HEK293 (cell line): ENCODE data around the gene RHOBTB3.

Experiments
- CTCF ChIA-PET: fragments of 350-600 bp; formaldehyde crosslinking; extraction: SDS; loops from one replicate; lab custom pipeline; 2021; ENCODE audit warnings: antibody characterized with exemption; lab: Yijun Ruan, JAX
- POLR2A ChIA-PET: fragments of 300-600 bp; formaldehyde crosslinking; extraction: SDS; loops from one replicate; lab custom pipeline; 2020; ENCODE audit warnings: antibody characterized with exemption, inconsistent platforms; lab: Yijun Ruan, JAX
- H3K27ac ChIP-seq: fragments of 200-500 bp; sonication (Bioruptor generic); 2 replicates; pipeline ENCODE4 v1.5.1; 2014; ENCODE audit warnings: low read depth, low read length, control low read depth, inconsistent platforms; ENCODE audit errors: extremely low read depth
- H3K36me3 ChIP-seq, 2 experiments: fragments of 200-500 bp in 1 of 2; sonication (Bioruptor generic) in 1 of 2; 1 replicate in 1 of 2; 2 replicates in 1 of 2; pipeline ENCODE4 v1.5.1; 2014 to 2017; ENCODE audit warnings: inconsistent platforms in 2 of 2, low read length in 2 of 2; ENCODE audit not compliant: control insufficient read depth in 2 of 2, insufficient read depth in 1 of 2
- H3K4me1 ChIP-seq: fragments of 200-500 bp; sonication (Bioruptor generic); 2 replicates; pipeline ENCODE4 v1.5.1; 2014; ENCODE audit warnings: mild to moderate bottlenecking, low read length, inconsistent platforms; ENCODE audit not compliant: control insufficient read depth, insufficient read depth
- H3K4me3 ChIP-seq: 2 replicates; pipeline ENCODE4 v1.5.1; 2011; ENCODE audit warnings: low read depth, mild to moderate bottlenecking, control low read depth, low read length, moderate library complexity
- H3K9me3 ChIP-seq: fragments of 200-500 bp; sonication (Bioruptor generic); 2 replicates; pipeline ENCODE4 v1.5.1; 2014; ENCODE audit warnings: low read depth, low read length, inconsistent platforms; ENCODE audit not compliant: control insufficient read depth, insufficient read depth
- GLIS1 ChIP-seq: fragments of 450-650 bp; formaldehyde crosslinking; IDR thresholded peaks from 2 replicates; pipeline ENCODE4 v1.5.1; 2016; ENCODE audit warnings: missing biosample characterization, missing genetic modification characterization
- HIC1 ChIP-seq: fragments of 450-650 bp; formaldehyde crosslinking; IDR thresholded peaks from 2 replicates; pipeline ENCODE4 v1.5.1; 2016; ENCODE audit warnings: missing biosample characterization, missing genetic modification characterization
- KLF16 ChIP-seq: fragments of 450-650 bp; formaldehyde crosslinking; IDR thresholded peaks from 2 replicates; pipeline ENCODE4 v1.5.1; 2017; ENCODE audit warnings: missing biosample characterization, missing genetic modification characterization
- REPIN1 ChIP-seq: fragments of 450-650 bp; formaldehyde crosslinking; IDR thresholded peaks from 2 replicates; pipeline ENCODE4 v1.5.1; 2017; ENCODE audit warnings: missing biosample characterization, missing genetic modification characterization, low read depth
- SP7 ChIP-seq: fragments of 450-650 bp; formaldehyde crosslinking; IDR thresholded peaks from 2 replicates; pipeline ENCODE4 v1.5.1; 2016; ENCODE audit warnings: missing biosample characterization, missing genetic modification characterization
- WT1 ChIP-seq: fragments of 450-650 bp; formaldehyde crosslinking; IDR thresholded peaks from 2 replicates; pipeline ENCODE4 v1.5.1; 2016; ENCODE audit warnings: missing biosample characterization, missing genetic modification characterization
- ZBTB21 ChIP-seq: fragments of 450-650 bp; formaldehyde crosslinking; IDR thresholded peaks from 2 replicates; pipeline ENCODE4 v1.5.1; 2017; ENCODE audit warnings: missing biosample characterization, missing genetic modification characterization
- ZFP3 ChIP-seq: fragments of 450-650 bp; formaldehyde crosslinking; IDR thresholded peaks from 2 replicates; pipeline ENCODE4 v1.5.1; 2016; ENCODE audit warnings: low read depth, missing biosample characterization, missing genetic modification characterization
- ZNF112 ChIP-seq: fragments of 450-650 bp; formaldehyde crosslinking; IDR thresholded peaks from 2 replicates; pipeline ENCODE4 v1.5.0; 2017; ENCODE audit warnings: missing biosample characterization, missing genetic modification characterization
- ZNF221 ChIP-seq: fragments of 450-650 bp; formaldehyde crosslinking; IDR thresholded peaks from 2 replicates; pipeline ENCODE4 v1.5.1; 2017; ENCODE audit warnings: missing biosample characterization, missing genetic modification characterization, borderline replicate concordance
- ZNF223 ChIP-seq: fragments of 450-650 bp; formaldehyde crosslinking; IDR thresholded peaks from 2 replicates; pipeline ENCODE4 v1.5.1; 2016; ENCODE audit warnings: missing biosample characterization, missing genetic modification characterization
- ZNF280C ChIP-seq: fragments of 450-650 bp; formaldehyde crosslinking; IDR thresholded peaks from 2 replicates; pipeline ENCODE4 v1.5.1; 2016; ENCODE audit warnings: missing biosample characterization, missing genetic modification characterization
- ZNF292 ChIP-seq: fragments of 450-650 bp; formaldehyde crosslinking; IDR thresholded peaks from 2 replicates; pipeline ENCODE4 v1.5.1; 2016; ENCODE audit warnings: low read depth, missing biosample characterization, missing genetic modification characterization, borderline replicate concordance
- ZNF548 ChIP-seq: fragments of 450-650 bp; formaldehyde crosslinking; IDR thresholded peaks from 2 replicates; pipeline ENCODE4 v1.5.1; 2016; ENCODE audit warnings: missing biosample characterization, missing genetic modification characterization
- ZNF639 ChIP-seq: fragments of 450-650 bp; formaldehyde crosslinking; IDR thresholded peaks from 2 replicates; pipeline ENCODE4 v1.5.1; 2016; ENCODE audit warnings: missing biosample characterization, missing genetic modification characterization
- ZNF747 ChIP-seq: fragments of 450-650 bp; formaldehyde crosslinking; IDR thresholded peaks from 2 replicates; pipeline ENCODE4 v1.5.1; 2016; ENCODE audit warnings: missing biosample characterization, missing genetic modification characterization
- ZNF76 ChIP-seq: fragments of 450-650 bp; formaldehyde crosslinking; IDR thresholded peaks from 2 replicates; pipeline ENCODE4; 2016; ENCODE audit warnings: low read depth, missing biosample characterization, missing genetic modification characterization, borderline replicate concordance
- ZXDB ChIP-seq: fragments of 450-650 bp; formaldehyde crosslinking; IDR thresholded peaks from 2 replicates; pipeline ENCODE4 v1.5.1; 2016; ENCODE audit warnings: missing biosample characterization, missing genetic modification characterization
- TF ChIP-seq, protein P1 (sequence below): fragments of 450-650 bp; formaldehyde crosslinking; IDR thresholded peaks from 2 replicates; pipeline ENCODE4 v1.5.1; 2017; ENCODE audit warnings: missing biosample characterization, mild to moderate bottlenecking, missing genetic modification characterization, moderate library complexity
- TF ChIP-seq, protein P2 (sequence below): fragments of 450-650 bp; formaldehyde crosslinking; IDR thresholded peaks from 2 replicates; pipeline ENCODE4 v1.5.1; 2016; ENCODE audit warnings: missing biosample characterization, missing genetic modification characterization, borderline replicate concordance
- TF ChIP-seq, protein P3 (sequence below): fragments of 450-650 bp; formaldehyde crosslinking; IDR thresholded peaks from 2 replicates; pipeline ENCODE4 v1.5.1; 2016; ENCODE audit warnings: missing biosample characterization, missing genetic modification characterization
- TF ChIP-seq, protein P4 (sequence below): fragments of 450-650 bp; formaldehyde crosslinking; IDR thresholded peaks from 2 replicates; pipeline ENCODE4 v1.5.1; 2016; ENCODE audit warnings: missing biosample characterization, missing genetic modification characterization, low read depth

Gene RHOBTB3

GRCh38 chr5:95815155-95815729 lies 84.1 kb downstream of the RHOBTB3 start:
- ChIA-PET POLR2A (interaction anchor here (0.6 kb wide), 1 partner anchor 45 kb away, joined by 4 read pairs; no protein-coding TSS in a partner anchor), CTCF (interaction anchor here (0.7 to 1.1 kb wide), 3 partner anchors 34 to 171 kb away, joined by 3 to 6 read pairs (median 3); no protein-coding TSS in a partner anchor)
- Histone ChIP-seq H3K27ac (no peak overlapping the region), H3K9me3 (no peaks in the 10 kb centered on the region), H3K36me3 (peaks cover 0 to 32% of the 10 kb centered on the region in 2 experiments; a peak in 1 of 3 replicates), H3K4me3 (no peak overlapping the region), H3K4me1 (no peaks in the 10 kb centered on the region)
- TF ChIP-seq ZBTB21: no peak
- TF ChIP-seq, protein P1, sequence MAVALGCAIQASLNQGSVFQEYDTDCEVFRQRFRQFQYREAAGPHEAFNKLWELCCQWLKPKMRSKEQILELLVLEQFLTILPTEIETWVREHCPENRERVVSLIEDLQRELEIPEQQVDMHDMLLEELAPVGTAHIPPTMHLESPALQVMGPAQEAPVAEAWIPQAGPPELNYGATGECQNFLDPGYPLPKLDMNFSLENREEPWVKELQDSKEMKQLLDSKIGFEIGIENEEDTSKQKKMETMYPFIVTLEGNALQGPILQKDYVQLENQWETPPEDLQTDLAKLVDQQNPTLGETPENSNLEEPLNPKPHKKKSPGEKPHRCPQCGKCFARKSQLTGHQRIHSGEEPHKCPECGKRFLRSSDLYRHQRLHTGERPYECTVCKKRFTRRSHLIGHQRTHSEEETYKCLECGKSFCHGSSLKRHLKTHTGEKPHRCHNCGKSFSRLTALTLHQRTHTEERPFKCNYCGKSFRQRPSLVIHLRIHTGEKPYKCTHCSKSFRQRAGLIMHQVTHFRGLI (tag by site-specific recombination): no peak
- no peak for TF ChIP-seq ZFP3 (tag by site-specific recombination)
- TF ChIP-seq, protein P2, sequence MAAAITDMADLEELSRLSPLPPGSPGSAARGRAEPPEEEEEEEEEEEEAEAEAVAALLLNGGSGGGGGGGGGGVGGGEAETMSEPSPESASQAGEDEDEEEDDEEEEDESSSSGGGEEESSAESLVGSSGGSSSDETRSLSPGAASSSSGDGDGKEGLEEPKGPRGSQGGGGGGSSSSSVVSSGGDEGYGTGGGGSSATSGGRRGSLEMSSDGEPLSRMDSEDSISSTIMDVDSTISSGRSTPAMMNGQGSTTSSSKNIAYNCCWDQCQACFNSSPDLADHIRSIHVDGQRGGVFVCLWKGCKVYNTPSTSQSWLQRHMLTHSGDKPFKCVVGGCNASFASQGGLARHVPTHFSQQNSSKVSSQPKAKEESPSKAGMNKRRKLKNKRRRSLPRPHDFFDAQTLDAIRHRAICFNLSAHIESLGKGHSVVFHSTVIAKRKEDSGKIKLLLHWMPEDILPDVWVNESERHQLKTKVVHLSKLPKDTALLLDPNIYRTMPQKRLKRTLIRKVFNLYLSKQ (tag by site-specific recombination): no peak
- TF ChIP-seq WT1 (tag by site-specific recombination): no peak
- TF ChIP-seq ZNF280C (tag by site-specific recombination): no peak
- TF ChIP-seq HIC1 (tag by site-specific recombination): no peak
- TF ChIP-seq ZNF548: no peak

DNA sequence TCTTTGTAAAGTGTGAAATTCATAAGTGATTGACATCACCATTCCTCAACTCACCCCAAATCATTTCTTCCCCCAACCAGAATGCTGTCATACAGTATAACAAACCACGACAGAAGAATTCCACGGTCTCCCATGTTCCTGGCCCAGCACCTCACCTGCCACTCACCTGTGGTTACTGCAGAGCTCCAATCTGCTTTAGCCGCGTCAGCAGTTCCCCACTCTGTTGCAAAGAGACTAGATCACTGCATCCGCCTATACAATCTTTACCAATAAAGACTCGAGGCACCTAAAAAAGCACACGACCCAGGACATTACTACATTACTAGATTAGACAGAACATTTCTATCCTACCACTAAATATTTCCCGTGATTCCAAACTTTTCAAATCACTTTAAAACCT lies 85.2 kb downstream of the RHOBTB3 start:
- CTCF ChIA-PET: interaction anchor here (0.5 to 1.0 kb wide), 2 partner anchors 35 to 829 kb away, joined by 3 to 6 read pairs; no protein-coding TSS in a partner anchor
- H3K36me3 ChIP-seq: peaks cover 0 to 32% of the 10 kb centered on the region in 2 experiments; a peak in 1 of 3 replicates
- H3K4me3 ChIP-seq: no peak overlapping the region
- POLR2A ChIA-PET: interaction anchor here (2.9 kb wide), 1 partner anchor 170 kb away, joined by 6 read pairs; the partner anchor contains the start of gene RFESD
- no peaks in the 10 kb centered on the region for H3K9me3 ChIP-seq
- no peak overlapping the region for H3K27ac ChIP-seq
- no peaks in the 10 kb centered on the region for H3K4me1 ChIP-seq
- TF ChIP-seq ZNF639 (tag by site-specific recombination): no peak
- TF ChIP-seq, protein P3, sequence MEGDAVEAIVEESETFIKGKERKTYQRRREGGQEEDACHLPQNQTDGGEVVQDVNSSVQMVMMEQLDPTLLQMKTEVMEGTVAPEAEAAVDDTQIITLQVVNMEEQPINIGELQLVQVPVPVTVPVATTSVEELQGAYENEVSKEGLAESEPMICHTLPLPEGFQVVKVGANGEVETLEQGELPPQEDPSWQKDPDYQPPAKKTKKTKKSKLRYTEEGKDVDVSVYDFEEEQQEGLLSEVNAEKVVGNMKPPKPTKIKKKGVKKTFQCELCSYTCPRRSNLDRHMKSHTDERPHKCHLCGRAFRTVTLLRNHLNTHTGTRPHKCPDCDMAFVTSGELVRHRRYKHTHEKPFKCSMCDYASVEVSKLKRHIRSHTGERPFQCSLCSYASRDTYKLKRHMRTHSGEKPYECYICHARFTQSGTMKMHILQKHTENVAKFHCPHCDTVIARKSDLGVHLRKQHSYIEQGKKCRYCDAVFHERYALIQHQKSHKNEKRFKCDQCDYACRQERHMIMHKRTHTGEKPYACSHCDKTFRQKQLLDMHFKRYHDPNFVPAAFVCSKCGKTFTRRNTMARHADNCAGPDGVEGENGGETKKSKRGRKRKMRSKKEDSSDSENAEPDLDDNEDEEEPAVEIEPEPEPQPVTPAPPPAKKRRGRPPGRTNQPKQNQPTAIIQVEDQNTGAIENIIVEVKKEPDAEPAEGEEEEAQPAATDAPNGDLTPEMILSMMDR (tag by site-specific recombination): no peak
- TF ChIP-seq REPIN1 (tag by site-specific recombination): no peak
- no peak for TF ChIP-seq ZNF76 (tag by site-specific recombination)
- TF ChIP-seq SP7 (tag by site-specific recombination): no peak
- TF ChIP-seq, protein P4, sequence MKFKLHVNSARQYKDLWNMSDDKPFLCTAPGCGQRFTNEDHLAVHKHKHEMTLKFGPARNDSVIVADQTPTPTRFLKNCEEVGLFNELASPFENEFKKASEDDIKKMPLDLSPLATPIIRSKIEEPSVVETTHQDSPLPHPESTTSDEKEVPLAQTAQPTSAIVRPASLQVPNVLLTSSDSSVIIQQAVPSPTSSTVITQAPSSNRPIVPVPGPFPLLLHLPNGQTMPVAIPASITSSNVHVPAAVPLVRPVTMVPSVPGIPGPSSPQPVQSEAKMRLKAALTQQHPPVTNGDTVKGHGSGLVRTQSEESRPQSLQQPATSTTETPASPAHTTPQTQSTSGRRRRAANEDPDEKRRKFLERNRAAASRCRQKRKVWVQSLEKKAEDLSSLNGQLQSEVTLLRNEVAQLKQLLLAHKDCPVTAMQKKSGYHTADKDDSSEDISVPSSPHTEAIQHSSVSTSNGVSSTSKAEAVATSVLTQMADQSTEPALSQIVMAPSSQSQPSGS (tag by site-specific recombination): no peak
- TF ChIP-seq ZNF747: no peak
- no peak for TF ChIP-seq GLIS1 (tag by site-specific recombination)
- no peak for TF ChIP-seq ZNF223 (tag by site-specific recombination)
- no peak for TF ChIP-seq ZNF112 (tag by site-specific recombination)
- TF ChIP-seq ZXDB (tag by site-specific recombination): no peak
- TF ChIP-seq KLF16 (tag by site-specific recombination): no peak
- no peak for TF ChIP-seq ZNF292 (tag by site-specific recombination)
- TF ChIP-seq ZNF221 (tag by site-specific recombination): no peak
